Measurements from ENCODE around the gene AGR2.

DNA sequence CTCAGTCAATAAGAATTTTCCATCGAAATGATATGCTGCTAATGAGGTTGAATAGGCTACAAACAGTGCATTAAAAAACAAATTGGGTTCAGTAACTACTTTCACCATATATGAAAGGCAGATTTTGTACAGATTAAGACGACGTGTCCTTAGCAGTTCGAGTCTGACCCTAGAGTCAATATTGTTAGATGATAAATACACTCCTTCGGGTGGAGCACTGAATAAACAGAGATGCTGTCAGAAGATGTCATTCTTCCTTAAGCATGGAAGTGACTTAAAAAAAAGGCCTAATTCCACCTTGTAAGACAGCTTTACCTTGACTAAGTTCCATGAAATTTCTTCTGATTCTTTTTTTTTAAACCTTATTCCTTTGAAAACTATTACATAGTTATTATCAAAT is 5.8 kb upstream of the AGR2 start:
- TF ChIP-seq EZH2 (IDR thresholded peaks at IDR 0.05; ENCODE audit: borderline replicate concordance, low read depth, low read length, poor library complexity, severe bottlenecking) = no peak
- TF ChIP-seq, protein P1, sequence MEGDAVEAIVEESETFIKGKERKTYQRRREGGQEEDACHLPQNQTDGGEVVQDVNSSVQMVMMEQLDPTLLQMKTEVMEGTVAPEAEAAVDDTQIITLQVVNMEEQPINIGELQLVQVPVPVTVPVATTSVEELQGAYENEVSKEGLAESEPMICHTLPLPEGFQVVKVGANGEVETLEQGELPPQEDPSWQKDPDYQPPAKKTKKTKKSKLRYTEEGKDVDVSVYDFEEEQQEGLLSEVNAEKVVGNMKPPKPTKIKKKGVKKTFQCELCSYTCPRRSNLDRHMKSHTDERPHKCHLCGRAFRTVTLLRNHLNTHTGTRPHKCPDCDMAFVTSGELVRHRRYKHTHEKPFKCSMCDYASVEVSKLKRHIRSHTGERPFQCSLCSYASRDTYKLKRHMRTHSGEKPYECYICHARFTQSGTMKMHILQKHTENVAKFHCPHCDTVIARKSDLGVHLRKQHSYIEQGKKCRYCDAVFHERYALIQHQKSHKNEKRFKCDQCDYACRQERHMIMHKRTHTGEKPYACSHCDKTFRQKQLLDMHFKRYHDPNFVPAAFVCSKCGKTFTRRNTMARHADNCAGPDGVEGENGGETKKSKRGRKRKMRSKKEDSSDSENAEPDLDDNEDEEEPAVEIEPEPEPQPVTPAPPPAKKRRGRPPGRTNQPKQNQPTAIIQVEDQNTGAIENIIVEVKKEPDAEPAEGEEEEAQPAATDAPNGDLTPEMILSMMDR (conservative IDR thresholded peaks at IDR 0.05; ENCODE audit: low read depth, low read length) = no peak
